Inflammatory macrophage (primary cell): ENCODE data around the gene RRBP1.

ENCODE experiments used
- DNase-seq, 2 donors: peaks; one replicate each; pipeline ENCODE4 v3.0.0-alpha.2; 2020 to 2022

The RRBP1 gene

DNA sequence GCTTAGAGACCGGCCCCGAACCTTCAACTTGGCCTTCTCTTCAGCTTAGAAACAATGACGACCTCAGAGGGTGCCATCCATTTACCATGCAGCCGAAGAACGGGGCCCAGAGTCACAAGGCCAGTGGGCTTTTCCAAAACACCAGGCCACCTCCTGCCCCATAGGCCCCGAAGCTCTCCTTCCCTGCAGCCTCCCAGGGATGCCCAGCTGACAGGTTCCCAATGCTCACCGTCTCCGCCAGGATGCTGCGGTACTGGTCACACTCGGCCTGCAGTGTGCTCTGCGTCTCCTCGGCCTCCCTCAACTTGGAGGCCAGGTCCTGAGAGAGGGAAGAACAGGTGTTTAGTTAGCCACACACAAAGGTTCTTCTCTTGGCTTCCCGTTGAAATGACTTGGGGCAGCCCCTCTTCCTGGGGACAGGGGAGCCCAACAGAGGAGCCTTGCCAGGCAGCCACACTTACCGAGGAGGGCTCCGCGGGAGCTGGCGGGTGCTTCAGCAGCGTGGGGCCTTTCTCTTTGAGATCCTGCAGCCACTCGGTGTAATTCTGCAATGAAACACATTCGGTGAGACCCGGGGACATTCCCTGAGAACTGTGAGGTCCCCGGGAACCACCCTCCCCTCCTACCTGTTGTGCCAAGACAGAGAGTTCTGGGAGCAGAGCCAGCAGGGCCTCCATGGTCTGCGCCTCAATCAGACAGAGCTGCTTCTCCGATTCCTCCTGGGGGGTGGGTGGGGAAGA is 60.6 kb downstream of the RRBP1 start:
- DNase-seq = no peak

DNA sequence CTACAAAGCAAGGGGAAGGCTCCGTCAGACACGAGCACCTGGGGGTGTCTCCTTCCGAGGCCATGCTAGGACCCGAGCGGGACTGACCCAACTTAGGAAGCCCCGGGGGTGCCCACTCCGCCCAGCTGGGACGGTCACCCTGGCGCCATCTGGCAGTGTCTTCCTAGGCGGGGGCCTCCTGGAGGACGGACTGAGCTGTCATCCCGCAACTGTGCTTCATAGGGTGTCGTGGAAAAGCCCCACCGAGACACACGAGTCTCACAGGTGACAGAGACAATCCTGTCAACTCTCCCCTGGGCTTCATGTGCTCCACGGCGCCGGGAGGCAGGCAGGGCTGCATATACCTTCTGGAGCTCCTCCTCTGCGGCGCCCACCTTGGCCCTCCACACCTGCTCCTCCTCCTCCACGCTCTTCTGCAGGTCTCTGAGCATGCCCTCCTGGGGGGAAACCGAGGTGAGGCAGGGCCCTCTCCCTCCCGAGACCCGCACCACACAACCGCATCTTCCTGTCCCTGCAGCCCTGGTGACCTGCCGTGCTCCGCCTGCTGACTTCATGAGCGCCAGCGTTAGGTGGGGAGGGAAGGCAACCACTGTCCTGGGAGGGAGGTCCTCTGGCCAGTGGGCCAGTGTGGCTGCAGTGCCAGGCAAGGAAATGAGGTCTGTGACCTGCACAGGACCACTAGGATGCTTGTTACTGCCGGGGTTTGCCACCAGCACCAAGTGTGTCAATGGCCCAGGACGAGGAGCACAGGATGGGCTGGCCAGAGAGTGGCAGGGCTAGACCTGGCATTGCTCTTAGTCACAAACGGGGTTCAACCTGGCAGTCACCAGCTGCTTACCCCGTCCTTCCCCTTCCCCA is 61.4 kb downstream of the RRBP1 start:
- DNase-seq = no peak

DNA sequence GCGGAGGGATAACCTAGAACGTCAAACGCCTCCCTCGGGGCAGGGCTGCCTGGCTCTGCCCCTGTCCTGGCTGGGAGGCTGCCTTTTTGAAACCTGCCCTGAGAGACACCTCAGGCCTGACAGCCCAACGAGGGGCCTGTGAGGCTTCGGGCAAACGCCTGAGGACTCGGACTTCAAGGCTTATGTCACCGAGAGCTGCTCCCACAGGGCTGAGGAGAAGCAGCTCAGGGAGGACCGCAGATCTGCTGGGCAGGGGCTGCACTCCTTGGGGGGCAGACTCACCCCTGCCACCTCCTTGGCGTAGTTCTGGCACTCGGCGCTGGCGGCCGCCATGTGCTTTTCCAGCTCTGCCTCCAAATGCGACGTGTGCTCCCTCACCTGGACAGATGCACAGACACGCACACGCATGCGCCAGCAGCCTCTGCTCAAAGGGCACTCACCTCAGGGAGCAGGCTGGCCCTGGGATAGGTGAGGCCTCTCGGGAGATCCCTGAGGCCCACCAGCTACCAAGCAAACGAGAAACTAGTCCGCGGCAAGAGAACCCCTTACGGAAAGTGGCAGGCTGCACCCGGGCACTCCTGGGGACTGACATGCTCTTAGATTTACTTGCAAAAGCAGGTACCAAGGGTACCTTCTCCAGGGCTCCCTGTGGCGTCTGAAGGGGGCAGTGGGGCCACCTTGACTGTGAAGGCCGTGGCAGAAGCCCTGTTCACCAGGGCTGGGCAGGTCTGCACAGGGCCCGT is 62.5 kb downstream of the RRBP1 start:
- no peak for DNase-seq

DNA sequence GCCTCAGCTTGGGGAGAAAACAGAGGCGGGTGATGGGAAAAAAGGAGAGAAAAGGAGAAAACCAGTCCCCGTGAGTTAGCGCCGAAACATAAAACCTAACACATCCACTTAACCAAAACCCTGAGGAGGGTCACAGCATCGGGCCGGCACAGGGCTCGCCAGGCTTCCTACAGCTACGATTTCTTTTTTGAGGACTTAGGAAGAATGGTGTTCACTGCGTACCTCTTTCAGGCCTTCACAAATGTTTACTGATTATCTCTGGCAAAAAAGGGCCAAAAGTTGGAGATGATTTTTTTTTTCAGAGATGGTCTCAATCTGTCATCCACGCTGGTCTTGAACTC is 63.4 kb downstream of the RRBP1 start:
- no peak for DNase-seq

DNA sequence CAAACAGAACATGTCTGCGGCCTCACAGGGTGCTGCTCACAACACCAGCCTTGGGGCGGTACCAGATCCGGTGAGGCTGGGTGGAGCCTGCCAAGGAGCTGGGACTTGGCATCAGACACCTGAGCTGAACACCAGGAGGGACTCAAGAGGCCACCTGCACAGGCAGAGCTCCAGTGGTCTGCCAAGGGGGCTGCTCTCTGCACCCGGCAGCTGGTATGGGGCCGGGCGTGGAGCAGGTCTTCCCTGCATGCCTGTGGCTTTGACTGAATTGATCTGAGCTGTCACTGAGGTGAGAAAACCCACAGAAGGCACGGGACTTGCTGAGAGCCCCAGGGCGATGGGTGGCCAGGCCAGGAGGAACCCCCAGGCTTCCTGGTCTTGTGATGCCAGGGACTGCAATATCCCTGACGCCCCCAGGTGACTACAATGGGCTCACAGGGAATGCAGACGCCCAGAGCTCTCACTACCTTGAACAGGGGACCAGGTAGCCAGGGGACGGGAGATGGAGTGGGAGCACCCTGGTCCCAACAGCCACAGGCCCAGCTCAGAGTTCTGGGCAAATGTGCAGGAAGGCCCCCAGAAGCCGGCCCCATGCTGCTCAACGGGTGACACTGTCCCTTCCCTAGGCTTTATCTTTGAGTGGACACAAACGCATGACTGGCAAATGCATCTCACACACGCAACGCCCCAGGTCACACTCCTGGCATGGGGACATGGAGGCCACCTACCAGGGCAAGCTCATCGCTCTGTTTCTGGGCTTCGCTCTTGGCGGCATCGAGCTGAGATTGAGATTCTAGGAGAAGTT is 64.0 kb downstream of the RRBP1 start:
- no peak for DNase-seq

DNA sequence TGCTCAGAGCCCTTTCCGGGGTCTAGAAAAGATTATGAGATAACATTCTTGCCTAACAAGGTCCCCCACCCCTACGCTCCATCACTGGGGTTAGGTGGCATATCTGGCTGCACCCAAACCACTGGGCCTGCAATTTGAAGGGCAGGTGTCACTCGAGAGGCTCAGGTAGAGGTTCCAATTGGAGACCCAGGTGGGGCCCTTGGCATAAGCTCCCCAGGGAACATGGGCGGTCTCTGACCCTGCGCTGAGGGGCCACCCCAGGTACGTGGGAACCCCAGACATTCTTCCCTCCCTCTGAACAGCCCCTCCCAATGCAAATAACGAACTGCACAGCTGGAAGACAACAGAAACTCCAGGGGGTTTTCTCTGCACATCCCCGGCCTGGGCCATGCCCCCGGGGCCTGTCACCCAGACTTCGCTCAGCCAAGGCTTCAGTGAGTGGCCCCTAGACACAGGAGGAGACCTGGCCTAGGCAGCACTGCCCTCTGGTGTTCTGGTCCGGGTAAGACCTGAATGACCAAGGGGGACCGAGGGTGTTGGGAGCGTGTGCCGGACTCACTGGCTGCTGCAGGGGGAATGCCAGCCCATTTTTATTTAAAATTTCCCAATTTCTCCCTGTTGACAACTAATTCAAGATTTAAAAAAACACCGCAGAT is 64.7 kb downstream of the RRBP1 start:
- DNase-seq = peak in 1 of 2 donors; percentile 29

DNA sequence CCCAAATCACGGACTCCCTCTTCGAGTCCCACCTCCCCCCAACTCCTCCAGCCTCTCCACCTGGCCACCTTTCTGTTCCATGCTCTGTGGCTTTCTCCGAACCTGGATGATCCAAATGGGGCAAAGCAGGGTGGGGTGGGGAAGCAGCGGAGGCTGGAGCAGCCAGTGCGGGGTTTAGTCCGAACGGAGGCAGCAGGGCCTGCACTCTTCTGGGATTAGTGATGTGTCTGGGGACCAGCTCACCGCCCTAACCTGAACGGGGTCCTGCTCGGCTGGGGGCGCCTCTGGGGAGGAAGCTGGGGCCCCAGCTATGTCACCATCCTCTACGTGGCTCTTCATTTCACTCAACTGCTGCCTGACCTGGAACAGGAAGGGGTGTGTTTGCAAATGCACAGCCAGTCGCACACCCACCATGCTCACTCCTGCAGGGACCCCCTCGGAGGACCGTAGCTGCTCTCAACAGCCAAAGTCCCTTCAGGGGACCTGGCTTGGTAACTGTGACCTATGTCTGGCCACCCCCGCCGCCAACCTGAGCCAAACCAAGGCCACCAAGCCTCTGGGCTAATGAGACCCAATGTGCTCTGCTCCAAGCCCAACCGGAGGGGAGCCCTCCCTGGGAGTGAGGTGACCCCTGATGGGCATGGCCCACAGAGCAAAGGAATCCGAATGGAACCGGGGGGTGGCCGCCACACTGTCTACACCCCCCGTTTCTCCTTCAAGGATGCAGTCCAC is 65.4 kb downstream of the RRBP1 start:
- no peak for DNase-seq

DNA sequence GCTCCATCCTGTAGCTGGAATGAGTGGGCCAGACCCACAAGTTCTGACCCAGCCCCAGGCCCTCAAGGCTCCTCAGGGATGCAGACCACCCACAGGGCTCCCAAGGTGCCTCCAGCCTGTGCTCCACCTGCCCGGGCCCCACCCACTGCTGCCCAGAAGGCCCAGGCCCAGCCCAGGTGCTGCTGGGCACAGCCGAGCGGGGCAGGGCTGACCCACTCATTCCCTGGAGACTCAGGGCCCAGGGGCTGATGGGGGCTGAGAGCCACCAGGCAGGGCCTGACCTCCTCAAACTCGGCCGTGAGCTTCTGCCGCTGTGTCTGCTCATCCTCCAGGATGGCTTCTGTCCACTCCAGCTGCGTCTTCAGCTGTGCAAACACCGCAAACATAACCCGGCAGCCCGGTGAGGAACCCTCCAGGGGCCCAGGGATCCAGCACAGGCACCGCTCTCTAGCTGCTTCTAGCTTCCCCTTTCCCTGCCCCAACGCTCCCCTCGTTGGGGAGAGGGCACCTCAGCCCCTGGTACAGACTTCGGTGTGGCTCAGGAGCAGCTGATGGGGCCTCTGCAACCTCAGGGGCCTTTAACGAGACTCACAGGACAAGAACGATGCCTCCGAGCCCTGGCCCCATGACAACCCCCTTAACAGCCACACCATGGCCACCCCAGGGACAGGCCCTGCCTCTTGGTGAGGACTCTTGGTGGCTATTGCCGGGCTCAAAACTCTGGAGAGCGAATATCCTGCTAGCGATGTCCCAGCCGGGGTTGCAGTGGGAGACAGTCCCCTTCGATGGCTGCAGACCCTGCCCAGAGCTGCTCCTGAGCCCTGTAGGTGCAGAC is 66.2 kb downstream of the RRBP1 start:
- DNase-seq = no peak

DNA sequence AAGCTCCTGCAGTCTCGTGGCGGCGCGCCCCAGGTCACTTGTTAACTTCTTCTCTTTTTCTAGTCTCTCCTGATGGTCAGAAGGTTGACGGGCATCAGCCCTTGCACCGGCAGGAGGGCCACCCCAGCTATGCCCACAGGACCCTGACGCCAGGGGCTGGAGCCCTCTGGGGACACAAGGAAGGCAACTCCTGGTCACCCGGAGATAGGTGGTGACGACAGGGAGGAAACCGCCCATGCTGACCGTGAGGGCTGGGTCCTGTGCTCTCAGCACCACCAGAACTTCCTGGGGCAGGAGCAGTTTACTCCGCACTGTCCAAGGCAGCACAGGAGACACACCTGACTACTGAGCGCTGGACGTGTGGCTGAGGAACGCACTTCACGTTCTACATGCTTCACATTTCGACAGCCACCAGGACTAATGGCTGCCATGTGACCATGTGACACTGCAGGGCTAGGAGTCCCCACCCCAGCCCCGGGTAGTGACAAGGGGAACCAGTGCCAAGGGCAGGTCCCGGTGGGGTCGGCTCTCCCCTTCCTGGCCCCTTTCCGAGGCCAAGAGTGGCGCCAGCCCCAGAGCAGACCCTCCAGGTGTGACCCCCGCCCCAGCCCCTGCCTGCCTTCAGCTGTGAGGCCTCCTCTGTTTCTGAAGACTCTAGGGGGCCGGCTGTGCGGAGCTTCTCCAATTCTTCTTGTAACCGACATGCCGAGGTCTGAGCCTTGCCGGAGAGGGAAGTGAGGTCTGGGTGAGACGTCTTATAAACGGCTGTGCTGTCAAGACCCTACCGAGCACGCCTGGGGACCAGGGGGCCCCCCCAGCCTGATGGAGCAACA is 67.0 kb downstream of the RRBP1 start:
- DNase-seq = peak in 1 of 2 donors; percentile 44

DNA sequence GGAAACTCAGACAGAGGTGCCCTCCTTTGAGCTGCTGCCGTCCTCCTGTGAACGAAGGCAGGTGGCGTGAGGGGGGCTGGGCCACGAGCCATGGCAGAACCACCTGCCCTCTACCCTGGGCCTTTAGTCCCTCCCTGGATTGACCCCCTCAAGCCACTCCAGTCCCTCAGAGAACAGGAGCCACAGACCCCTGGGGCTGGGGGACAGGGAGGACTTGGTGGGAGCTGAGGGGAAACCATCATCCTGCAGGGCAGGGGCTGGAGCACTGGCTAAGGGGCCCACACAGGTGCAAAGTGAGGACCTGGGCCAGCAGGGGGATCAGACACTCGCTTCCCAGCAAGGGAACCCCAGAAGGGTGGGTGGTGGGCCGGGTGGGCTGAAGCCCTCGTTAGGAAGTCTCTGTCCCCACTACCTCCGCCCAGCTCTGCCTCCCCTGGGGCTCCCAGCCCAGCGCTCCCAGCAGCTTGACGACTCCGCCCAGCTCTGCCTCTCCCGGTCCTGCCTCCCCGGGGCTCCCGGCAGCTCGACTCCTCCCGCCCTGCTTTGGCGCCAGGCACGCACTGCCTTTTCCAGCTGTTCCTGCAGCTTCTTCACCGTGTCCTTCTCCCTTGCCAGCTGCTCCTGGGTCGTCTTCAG is 67.7 kb downstream of the RRBP1 start:
- DNase-seq = no peak

DNA sequence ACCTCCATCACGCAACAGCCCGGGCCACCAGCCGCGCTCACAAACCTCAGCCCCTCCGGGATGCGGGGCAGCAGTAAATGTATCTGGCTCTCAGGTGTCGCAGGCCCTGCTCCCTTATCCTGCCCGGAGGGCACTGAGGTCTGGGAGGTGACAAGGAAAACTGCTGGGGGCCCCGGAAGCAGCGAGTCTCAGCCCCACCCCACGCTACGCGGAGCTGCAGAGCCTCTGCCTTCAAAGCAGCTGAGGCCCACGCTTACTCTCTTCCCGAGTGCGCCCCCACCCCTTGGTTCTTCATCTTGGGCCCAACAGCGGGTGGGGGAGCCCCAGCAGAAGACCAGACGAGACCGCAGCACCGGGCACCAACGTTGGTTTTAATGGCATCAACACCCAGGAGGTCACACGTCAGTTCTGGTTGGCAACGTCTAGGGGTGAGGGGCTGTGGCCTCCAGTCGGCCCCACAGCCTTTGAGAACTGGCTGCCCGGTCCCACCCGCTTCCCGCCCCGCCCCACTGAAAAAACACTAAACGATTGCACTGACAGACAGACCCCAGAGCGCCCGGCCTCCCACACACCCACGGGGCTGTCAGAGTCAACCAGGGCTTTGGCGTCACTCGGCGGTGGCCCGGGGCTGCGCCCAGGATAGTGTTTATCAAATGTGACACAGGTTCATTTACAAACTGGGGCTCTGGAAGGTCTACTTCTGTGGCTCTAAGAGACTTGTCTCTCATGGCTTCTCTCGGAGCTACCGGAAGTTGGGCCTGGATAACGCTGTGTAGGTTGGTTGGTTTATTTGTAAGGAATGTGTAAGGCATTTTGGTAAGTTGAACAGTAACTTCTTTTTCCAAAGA is 68.5 kb downstream of the RRBP1 start:
- no peak for DNase-seq

DNA sequence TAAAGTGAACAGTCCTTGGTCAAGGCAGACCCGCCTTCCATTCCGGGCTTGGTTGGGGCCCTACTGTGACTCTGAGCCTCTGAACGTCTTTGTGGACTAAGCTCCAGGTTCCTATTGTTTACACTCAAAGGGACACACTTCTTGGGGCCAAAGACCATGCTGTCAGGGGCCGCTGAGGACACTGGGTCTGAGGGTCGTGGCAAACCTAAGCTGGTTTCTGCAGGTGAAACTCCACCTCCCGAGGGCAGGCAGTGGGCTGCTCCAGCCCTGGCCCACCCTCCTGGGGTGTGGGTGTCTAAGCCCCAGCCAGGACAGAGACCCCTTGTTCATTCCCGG is 69.1 kb downstream of the RRBP1 start:
- no peak for DNase-seq

DNA sequence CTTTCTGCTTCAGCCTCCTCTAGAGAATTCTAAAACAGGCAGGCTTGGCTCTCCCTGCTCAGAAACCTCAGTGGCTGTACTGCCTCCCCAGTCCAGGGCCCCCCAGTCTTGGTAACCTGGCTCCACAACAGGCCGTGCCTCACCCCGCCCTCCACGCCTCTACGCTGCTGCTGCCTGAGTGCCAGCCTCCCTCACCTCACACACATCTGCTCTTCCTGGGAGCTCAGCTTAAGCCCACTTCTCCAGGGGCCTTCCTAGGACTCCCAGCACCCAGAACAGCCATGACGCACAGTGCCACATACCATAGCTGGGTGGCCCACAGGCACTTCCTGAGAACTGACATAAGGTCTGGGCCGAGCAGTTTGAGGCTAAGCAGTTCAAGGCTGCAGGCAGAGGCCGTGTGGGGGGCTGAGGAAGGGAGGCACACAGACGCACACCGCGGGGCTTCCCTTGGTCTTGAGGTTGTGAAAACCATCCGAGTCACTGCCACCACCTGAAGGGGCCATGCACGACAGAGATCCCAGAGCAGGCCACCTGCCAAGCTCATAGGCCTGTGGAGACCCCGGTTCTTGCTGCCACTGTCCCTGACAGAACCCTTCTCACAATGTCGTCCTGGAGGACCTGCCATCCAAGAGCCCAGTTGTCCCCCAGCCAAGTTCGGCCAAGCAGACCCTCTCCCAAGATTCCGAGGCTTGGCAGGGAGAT is 69.6 kb downstream of the RRBP1 start:
- DNase-seq = no peak

DNA sequence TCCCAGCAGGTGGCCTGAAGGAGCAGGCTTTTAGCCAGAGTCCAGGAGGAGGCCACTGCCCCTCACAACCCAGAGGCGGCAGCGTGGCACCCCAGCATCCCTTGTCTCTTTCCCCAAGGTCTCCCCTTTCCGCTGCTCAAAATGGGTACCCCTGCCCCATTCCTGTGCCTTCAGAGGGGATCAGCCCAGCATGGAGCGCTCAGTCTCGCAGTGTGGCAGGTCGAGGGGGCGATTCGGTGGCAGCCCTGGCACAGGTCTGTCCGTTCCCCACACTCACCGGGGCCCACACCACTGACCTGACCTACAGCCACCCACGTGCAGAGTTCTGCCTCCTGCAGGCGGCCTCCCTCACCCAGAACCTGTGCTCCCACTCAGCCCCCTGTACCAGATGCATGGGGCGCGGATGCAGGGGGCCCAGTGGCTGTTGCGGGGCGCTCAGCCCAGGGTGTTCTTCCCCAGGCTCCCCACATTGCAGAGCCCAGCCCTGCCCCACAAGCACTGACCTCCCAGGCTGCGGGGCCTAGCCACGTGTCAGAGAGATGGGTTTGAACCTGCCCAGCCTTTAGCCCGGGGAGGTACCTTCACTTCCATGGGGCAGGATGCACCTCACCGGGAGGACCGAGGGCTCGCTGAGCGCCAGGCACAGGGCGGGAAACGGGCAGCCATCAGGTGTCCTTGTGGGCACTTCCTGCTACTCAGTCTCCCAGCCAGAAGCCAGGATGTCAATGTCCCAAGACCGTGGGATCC is 70.3 kb downstream of the RRBP1 start:
- DNase-seq = no peak

DNA sequence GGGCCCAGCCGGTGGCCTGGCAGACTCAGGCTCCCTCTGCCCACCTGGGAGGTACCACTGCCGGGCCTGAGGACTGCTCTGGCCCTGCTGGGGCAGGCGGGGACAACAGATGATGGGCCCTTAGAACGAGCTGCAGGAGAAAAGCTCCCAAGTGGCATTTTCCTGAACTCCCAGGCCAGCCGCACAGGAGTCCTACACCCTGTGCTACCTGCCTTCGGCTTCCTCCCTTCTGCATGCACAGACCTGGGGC is 70.8 kb downstream of the RRBP1 start:
- DNase-seq = no peak

DNA sequence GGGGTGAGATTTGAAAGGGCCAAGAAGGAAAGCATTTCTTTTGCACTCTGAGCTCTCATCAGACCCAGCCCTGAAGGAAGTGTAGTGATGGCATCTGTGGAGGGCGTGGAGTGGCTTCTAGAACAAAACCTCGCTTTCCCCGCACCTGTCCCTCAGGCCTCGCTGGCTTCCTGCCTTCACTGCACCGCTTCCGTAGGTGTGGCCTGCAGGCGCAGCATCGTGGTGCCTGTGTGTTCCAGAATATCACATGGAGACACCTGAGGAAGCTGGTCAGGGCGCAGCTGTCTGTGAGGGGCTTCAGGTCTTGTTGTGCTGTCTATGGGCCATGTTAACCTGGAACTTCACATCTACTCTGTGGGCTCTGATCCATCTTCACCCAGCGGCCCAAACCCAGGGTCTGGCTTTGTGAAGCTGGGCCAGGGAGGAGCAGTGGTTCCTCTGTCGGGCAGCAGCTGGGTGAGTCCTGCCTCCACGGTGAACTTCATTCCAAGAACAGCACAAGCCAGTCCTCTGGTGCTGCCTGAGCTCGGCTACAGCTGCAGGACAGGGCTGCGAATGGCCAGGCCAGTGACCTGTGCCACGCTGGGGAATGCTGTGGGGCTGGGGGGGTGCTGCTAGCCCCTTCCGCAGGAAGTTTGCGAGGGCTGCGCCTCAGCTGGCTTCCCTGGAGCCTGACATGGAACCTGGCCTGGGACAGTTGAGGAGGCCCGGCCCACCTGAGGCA is 71.3 kb downstream of the RRBP1 start:
- DNase-seq = no peak
